HepG2 (cell line): ENCODE results near the gene SMPD2. TPM values are rescaled to one million over a fixed set of nuclear protein-coding genes. Genes with fewer than 3 reads are reported as not detected.

Experiments
- ATAC-seq: fragments of 200-7000 bp; cut with Tn5 transposase; 3 replicates; pipeline ENCODE4 v1.9.1; 2020; ENCODE audit warnings: mild to moderate bottlenecking, moderate library complexity
- BruUV-seq: library from RNA; stranded (reverse); fragments of 400-500 nt; replicated peaks from 2 replicates; lab custom pipeline; 2021; lab: Mats Ljungman, UMichigan
- CTCF ChIA-PET: fragments of 300-600 bp; formaldehyde crosslinking; extraction: SDS; loops from one replicate; lab custom pipeline; 2021; ENCODE audit warnings: low total read pairs, inconsistent platforms, low intra/inter-chr PET ratio; lab: Yijun Ruan, JAX
- POLR2A ChIA-PET: fragments of 350-600 bp; sonication (Branson Sonifier 250); formaldehyde crosslinking; loops from one replicate; lab custom pipeline; 2020; ENCODE audit warnings: antibody characterized with exemption, inconsistent platforms; lab: Yijun Ruan, JAX
- DNase-seq: peaks from one replicate; pipeline ENCODE4 v3.0.0-alpha.2; 2015; ENCODE audit warnings: low spot score
- FAIRE-seq: peaks from 3 replicates; lab custom pipeline; 2011; peaks lifted over from hg19 to GRCh38; lab: Jason Lieb, UNC
- H2AFZ ChIP-seq: one replicate; pipeline ENCODE4 v1.6.1; 2011; ENCODE audit warnings: low read length, inconsistent platforms
- H3K27ac ChIP-seq: fragments of 300-600 bp; 3 replicates; pipeline ENCODE4 v1.8.0; 2011; ENCODE audit warnings: mixed run types, mild to moderate bottlenecking, mixed read lengths, low read length, inconsistent platforms; ENCODE audit not compliant: insufficient read depth; ENCODE audit errors: extremely low read length
- H3K27me3 ChIP-seq, 2 experiments: fragments of 200-600 bp in 1 of 2; 2 replicates in 1 of 2; 3 replicates in 1 of 2; pipeline versions ENCODE4 v1.6.0 to v1.8.0; 2011; ENCODE audit warnings: low read length in 2 of 2, mild to moderate bottlenecking in 2 of 2, moderate library complexity in 2 of 2, inconsistent platforms in 1 of 2; ENCODE audit not compliant: insufficient read depth in 2 of 2, control insufficient read depth in 1 of 2
- H3K36me3 ChIP-seq, 2 experiments: fragments of 200-600 bp in 1 of 2; replicated peaks in 1 of 2; 2 replicates in 1 of 2; 3 replicates in 1 of 2; pipeline versions ENCODE4 v1.5.1 to v1.8.0; 2011; ENCODE audit warnings: low read length in 2 of 2, inconsistent platforms in 1 of 2; ENCODE audit not compliant: insufficient read depth in 2 of 2, control insufficient read depth in 1 of 2
- H3K4me1 ChIP-seq: 2 replicates; pipeline ENCODE4 v1.5.1; 2012; ENCODE audit warnings: low read length, inconsistent platforms; ENCODE audit not compliant: insufficient read depth
- H3K4me2 ChIP-seq: 2 replicates; pipeline ENCODE4 v1.6.0; 2011; ENCODE audit warnings: low read depth, low read length, inconsistent platforms
- H3K4me3 ChIP-seq, 3 experiments: fragments of 200-600 bp in 1 of 3; sonication (generic), shearing (Covaris generic) in 1 of 3; replicated peaks in 1 of 3; 2 replicates each; pipeline ENCODE4 v1.5.1; 2011 to 2016; ENCODE audit warnings: low read length in 3 of 3, inconsistent platforms in 2 of 3, low read depth in 2 of 3, mild to moderate bottlenecking in 2 of 3, control low read depth in 1 of 3, mixed read lengths in 1 of 3; ENCODE audit not compliant: insufficient read depth in 1 of 3
- H3K79me2 ChIP-seq: one replicate; pipeline ENCODE4 v1.6.1; 2011; ENCODE audit warnings: low read length, inconsistent platforms; ENCODE audit not compliant: insufficient read depth
- H3K9ac ChIP-seq: 2 replicates; pipeline ENCODE4 v1.6.0; 2011; ENCODE audit warnings: mild to moderate bottlenecking, low read depth, low read length, inconsistent platforms; ENCODE audit not compliant: insufficient read depth
- H3K9me3 ChIP-seq: 2 replicates; pipeline ENCODE4 v1.5.1; 2012; ENCODE audit warnings: mild to moderate bottlenecking, low read length
- H4K20me1 ChIP-seq: 2 replicates; pipeline ENCODE4 v1.6.0; 2011; ENCODE audit warnings: inconsistent platforms, mild to moderate bottlenecking, low read length, moderate library complexity; ENCODE audit not compliant: insufficient read depth
- CBX2 ChIP-seq, 2 experiments: fragments of 200-600 bp in 1 of 2; sonication (generic); formaldehyde crosslinking in 1 of 2; IDR thresholded peaks; 2 replicates each; pipeline versions ENCODE4 v1.7.0 to v1.8.1; 2018 to 2022; ENCODE audit warnings: low read depth in 2 of 2, low read length in 1 of 2, mild to moderate bottlenecking in 1 of 2, missing genetic modification reagents in 1 of 2
- ISX ChIP-seq: sonication (generic); formaldehyde crosslinking; conservative IDR thresholded peaks from 2 replicates; pipeline ENCODE4 v1.5.0; 2020; ENCODE audit warnings: missing genetic modification reagents
- NRL ChIP-seq: sonication (generic); formaldehyde crosslinking; IDR thresholded peaks from 2 replicates; pipeline ENCODE4 v1.5.0; 2020; ENCODE audit warnings: missing genetic modification reagents, mild to moderate bottlenecking, moderate library complexity, borderline replicate concordance
- SP4 ChIP-seq: sonication (generic); formaldehyde crosslinking; IDR thresholded peaks from 2 replicates; pipeline ENCODE4 v1.8.1; 2023; ENCODE audit warnings: mild to moderate bottlenecking, missing genetic modification reagents
- ZNF577 ChIP-seq: sonication (generic); formaldehyde crosslinking; IDR thresholded peaks from 2 replicates; pipeline ENCODE4 v1.4.0; 2020; ENCODE audit warnings: mild to moderate bottlenecking, low read depth, missing genetic modification reagents, borderline replicate concordance
- WGBS: methylation state at CpG from one replicate; pipeline ENCODE4 v1.1.6; 2017; ENCODE audit warnings: low lambda C conversion rate; 5-methylcytosine and 5-hydroxymethylcytosine counted together
- in situ Hi-C: cut with HindIII; loops from 2 replicates; pipeline ENCODE4 v1.10.0; 2017; ENCODE audit warnings: low pct_unique_long_range_greater_than_20kb; ENCODE audit not compliant: extremely low pct_ligation_motif_present
- intact Hi-C: fragments of 100-400 bp; cut with micrococcal nuclease; formaldehyde crosslinking; loops from one replicate; pipeline ENCODE4 v1.10.0; 2022; ENCODE audit not compliant: unreplicated experiment
- polyA plus RNA-seq, 8 experiments: library from polyadenylated mRNA; depleted of rRNA in 3 of 8; stranded (reverse) in 7 of 8; unstranded in 1 of 8; fragments of >200 nt; fragmentation: Illumina TruSeq in 4 of 8; extraction: Trizol in 4 of 8; gene quantifications; 2 replicates each; pipeline versions ENCODE4 v1.2.1 to v1.2.3, GENCODE V29; 2011 to 2016; ENCODE audit warnings: low read depth in 4 of 8, missing spikeins in 1 of 8, mixed read lengths in 1 of 8; ENCODE audit not compliant: insufficient read depth in 1 of 8
- total RNA-seq, 5 experiments: library from RNA; depleted of rRNA; stranded (reverse); fragments of >200 nt; fragmentation: Illumina TruSeq; extraction: Trizol; gene quantifications; 2 replicates each; pipeline ENCODE4 v1.2.3, GENCODE V29; 2016; ENCODE audit warnings: low read depth in 1 of 5
- TF ChIP-seq, protein P1 (sequence below): sonication (generic); formaldehyde crosslinking; IDR thresholded peaks from 2 replicates; pipeline ENCODE4 v1.5.0; 2020; ENCODE audit warnings: missing genetic modification reagents, mild to moderate bottlenecking, borderline replicate concordance
- TF ChIP-seq, protein P2 (sequence below): sonication (generic); formaldehyde crosslinking; IDR thresholded peaks from 2 replicates; pipeline ENCODE4 v1.5.1; 2020; ENCODE audit warnings: mild to moderate bottlenecking, missing genetic modification reagents, moderate library complexity
- TF ChIP-seq, protein P3 (sequence below): IDR thresholded peaks from 2 replicates; pipeline ENCODE4 v1.6.1; 2016; ENCODE audit warnings: missing compliant biosample characterization, missing genetic modification reagents, borderline replicate concordance
- TF ChIP-seq, protein P4 (sequence below): sonication (generic); formaldehyde crosslinking; IDR thresholded peaks from 2 replicates; pipeline ENCODE4 v1.5.0; 2020; ENCODE audit warnings: missing genetic modification reagents, mild to moderate bottlenecking, borderline replicate concordance
- TF ChIP-seq, protein P5 (sequence below): sonication (generic); formaldehyde crosslinking; IDR thresholded peaks from 2 replicates; pipeline ENCODE4 v1.8.1; 2023; ENCODE audit warnings: missing genetic modification reagents, mild to moderate bottlenecking, borderline replicate concordance
- TF ChIP-seq, protein P6 (sequence below): sonication (generic); formaldehyde crosslinking; IDR thresholded peaks from 2 replicates; pipeline ENCODE4 v1.4.0; 2020; ENCODE audit warnings: missing genetic modification reagents

The SMPD2 gene
- total and polyA plus RNA-seq, 2 of the 13 experiments (the other 11 are each of a cell fraction or from before 2014, with no cell fraction given), result 5.9 to 10.6 TPM

DNA sequence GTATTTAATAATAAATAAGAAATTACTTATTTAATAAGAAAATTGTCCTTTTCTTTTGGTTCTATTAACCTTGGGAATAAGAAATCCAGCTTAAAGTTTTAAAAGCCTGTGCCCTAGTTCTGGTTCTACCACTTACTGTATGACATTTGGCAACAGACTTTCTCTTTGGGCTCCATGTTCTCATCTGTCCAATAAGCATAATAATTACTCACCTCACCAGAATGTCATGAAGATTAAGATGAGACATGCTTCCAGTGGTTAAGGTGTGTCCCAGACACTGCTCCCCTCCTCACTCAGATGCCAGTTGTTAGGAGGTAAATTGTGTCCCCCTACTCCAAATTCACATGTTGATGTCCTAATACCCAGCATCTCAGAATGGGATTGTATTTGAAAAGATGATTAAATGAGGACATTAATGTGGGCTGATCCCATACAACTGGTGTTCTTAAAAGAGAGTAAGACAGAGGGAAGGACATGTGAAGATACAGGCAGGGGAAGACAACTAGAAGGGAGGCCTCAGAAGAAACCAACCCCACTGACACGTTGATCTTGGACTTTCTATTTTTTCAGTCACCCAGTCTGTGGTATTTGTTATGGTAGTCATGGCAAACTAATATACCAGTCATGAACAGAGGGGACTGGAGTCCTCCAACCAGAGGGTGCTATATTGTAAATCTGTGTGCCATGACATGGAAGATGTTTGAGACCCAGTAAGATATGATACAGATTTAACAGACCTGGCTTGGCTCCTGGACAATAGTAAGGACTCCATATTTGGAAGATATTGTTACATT, 21.4 kb downstream of the SMPD2 start:
- POLR2A ChIA-PET, result no interaction called here
- in situ Hi-C loops (no loop called here), intact Hi-C loops (no loop called here)
- Histone ChIP-seq H2AFZ (no peak overlapping the region), H3K4me2 (no peak overlapping the region), H3K36me3 (peaks cover 7 to 28% of the 10 kb centered on the region in 2 experiments; a peak in 4 of 5 replicates), H3K79me2 (no peaks in the 10 kb centered on the region), H3K4me3 (no peak overlapping the region), H3K9me3 (no peaks in the 10 kb centered on the region), H3K27ac (no peak overlapping the region), H4K20me1 (no peaks in the 10 kb centered on the region), H3K9ac (no peak overlapping the region), H3K27me3 (no peaks in the 10 kb centered on the region), H3K4me1 (peaks cover 4% of the 10 kb centered on the region; the same call in 1 of the 2 replicates)
- CTCF ChIA-PET, result no interaction called here
- FAIRE-seq, result no peak
- DNase-seq, result no peak
- no peak for ATAC-seq
- no TSS peak for BruUV-seq
- 94% methylated on average over 1 of the region's 1 CpG for WGBS
- TF ChIP-seq CBX2 (IDR thresholded peaks at IDR 0.05; ENCODE audit: low read depth, low read length), result no peak
- TF ChIP-seq CBX2 (CRISPR knock-in tag; IDR thresholded peaks at IDR 0.05; ENCODE audit: low read depth), result no peak
- TF ChIP-seq, protein P1, sequence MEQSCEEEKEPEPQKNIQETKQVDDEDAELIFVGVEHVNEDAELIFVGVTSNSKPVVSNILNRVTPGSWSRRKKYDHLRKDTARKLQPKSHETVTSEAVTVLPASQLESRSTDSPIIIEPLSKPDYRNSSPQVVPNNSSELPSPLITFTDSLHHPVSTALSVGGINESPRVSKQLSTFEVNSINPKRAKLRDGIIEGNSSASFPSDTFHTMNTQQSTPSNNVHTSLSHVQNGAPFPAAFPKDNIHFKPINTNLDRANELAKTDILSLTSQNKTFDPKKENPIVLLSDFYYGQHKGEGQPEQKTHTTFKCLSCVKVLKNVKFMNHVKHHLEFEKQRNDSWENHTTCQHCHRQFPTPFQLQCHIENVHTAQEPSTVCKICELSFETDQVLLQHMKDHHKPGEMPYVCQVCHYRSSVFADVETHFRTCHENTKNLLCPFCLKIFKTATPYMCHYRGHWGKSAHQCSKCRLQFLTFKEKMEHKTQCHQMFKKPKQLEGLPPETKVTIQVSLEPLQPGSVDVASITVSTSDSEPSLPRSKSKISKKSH (CRISPR knock-in tag), result no peak
- TF ChIP-seq NRL (CRISPR knock-in tag), result no peak
- TF ChIP-seq, protein P2, sequence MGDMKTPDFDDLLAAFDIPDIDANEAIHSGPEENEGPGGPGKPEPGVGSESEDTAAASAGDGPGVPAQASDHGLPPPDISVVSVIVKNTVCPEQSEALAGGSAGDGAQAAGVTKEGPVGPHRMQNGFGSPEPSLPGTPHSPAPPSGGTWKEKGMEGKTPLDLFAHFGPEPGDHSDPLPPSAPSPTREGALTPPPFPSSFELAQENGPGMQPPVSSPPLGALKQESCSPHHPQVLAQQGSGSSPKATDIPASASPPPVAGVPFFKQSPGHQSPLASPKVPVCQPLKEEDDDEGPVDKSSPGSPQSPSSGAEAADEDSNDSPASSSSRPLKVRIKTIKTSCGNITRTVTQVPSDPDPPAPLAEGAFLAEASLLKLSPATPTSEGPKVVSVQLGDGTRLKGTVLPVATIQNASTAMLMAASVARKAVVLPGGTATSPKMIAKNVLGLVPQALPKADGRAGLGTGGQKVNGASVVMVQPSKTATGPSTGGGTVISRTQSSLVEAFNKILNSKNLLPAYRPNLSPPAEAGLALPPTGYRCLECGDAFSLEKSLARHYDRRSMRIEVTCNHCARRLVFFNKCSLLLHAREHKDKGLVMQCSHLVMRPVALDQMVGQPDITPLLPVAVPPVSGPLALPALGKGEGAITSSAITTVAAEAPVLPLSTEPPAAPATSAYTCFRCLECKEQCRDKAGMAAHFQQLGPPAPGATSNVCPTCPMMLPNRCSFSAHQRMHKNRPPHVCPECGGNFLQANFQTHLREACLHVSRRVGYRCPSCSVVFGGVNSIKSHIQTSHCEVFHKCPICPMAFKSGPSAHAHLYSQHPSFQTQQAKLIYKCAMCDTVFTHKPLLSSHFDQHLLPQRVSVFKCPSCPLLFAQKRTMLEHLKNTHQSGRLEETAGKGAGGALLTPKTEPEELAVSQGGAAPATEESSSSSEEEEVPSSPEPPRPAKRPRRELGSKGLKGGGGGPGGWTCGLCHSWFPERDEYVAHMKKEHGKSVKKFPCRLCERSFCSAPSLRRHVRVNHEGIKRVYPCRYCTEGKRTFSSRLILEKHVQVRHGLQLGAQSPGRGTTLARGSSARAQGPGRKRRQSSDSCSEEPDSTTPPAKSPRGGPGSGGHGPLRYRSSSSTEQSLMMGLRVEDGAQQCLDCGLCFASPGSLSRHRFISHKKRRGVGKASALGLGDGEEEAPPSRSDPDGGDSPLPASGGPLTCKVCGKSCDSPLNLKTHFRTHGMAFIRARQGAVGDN (CRISPR knock-in tag), result no peak
- TF ChIP-seq, protein P3, sequence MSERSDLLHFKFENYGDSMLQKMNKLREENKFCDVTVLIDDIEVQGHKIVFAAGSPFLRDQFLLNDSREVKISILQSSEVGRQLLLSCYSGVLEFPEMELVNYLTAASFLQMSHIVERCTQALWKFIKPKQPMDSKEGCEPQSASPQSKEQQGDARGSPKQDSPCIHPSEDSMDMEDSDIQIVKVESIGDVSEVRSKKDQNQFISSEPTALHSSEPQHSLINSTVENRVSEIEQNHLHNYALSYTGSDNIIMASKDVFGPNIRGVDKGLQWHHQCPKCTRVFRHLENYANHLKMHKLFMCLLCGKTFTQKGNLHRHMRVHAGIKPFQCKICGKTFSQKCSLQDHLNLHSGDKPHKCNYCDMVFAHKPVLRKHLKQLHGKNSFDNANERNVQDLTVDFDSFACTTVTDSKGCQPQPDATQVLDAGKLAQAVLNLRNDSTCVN (CRISPR knock-in tag), result no peak
- TF ChIP-seq, protein P4, sequence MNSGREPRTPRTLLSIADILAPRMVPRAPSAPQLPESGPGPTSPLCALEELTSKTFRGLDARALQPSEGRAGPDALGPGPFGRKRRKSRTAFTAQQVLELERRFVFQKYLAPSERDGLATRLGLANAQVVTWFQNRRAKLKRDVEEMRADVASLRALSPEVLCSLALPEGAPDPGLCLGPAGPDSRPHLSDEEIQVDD (CRISPR knock-in tag), result no peak
- TF ChIP-seq, protein P5, sequence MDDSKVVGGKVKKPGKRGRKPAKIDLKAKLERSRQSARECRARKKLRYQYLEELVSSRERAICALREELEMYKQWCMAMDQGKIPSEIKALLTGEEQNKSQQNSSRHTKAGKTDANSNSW (CRISPR knock-in tag), result no peak
- TF ChIP-seq ISX (CRISPR knock-in tag), result no peak
- no peak for TF ChIP-seq SP4 (CRISPR knock-in tag)
- TF ChIP-seq ZNF577 (CRISPR knock-in tag), result no peak
- TF ChIP-seq, protein P6, sequence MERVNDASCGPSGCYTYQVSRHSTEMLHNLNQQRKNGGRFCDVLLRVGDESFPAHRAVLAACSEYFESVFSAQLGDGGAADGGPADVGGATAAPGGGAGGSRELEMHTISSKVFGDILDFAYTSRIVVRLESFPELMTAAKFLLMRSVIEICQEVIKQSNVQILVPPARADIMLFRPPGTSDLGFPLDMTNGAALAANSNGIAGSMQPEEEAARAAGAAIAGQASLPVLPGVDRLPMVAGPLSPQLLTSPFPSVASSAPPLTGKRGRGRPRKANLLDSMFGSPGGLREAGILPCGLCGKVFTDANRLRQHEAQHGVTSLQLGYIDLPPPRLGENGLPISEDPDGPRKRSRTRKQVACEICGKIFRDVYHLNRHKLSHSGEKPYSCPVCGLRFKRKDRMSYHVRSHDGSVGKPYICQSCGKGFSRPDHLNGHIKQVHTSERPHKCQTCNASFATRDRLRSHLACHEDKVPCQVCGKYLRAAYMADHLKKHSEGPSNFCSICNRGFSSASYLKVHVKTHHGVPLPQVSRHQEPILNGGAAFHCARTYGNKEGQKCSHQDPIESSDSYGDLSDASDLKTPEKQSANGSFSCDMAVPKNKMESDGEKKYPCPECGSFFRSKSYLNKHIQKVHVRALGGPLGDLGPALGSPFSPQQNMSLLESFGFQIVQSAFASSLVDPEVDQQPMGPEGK (CRISPR knock-in tag), result no peak
